GM12878 (cell line): ENCODE measurements around the gene CWC27. TPM values are rescaled to one million over a fixed set of nuclear protein-coding genes. Genes with fewer than 3 reads are reported as not detected.

Experiments
- ATAC-seq: fragments of 200-7000 bp; cut with Tn5 transposase; 3 replicates; pipeline ENCODE4 v1.9.1; 2020; ENCODE audit warnings: mild to moderate bottlenecking, moderate library complexity
- BruUV-seq: library from RNA; stranded (reverse); fragments of 400-500 nt; replicated peaks from 2 replicates; lab custom pipeline; 2021; lab: Mats Ljungman, UMichigan
- CTCF ChIA-PET: fragments of 300-600 bp; sonication (Branson Sonifier 250); formaldehyde crosslinking; extraction: SDS; loops from one replicate; lab custom pipeline; 2021; ENCODE audit warnings: inconsistent platforms; lab: Yijun Ruan, JAX
- POLR2A ChIA-PET: fragments of 350-600 bp; formaldehyde crosslinking; extraction: SDS; loops from one replicate; lab custom pipeline; 2021; ENCODE audit warnings: inconsistent platforms; lab: Charles Lee
- RAD21 ChIA-PET: fragments of 300-600 bp; sonication (Branson Sonifier 250); formaldehyde crosslinking; loops from one replicate; lab custom pipeline; 2023; ENCODE audit warnings: antibody characterized with exemption; ENCODE audit not compliant: unreplicated experiment; lab: Charles Lee
- SMC1A ChIA-PET: fragments of 300-600 bp; sonication (Branson Sonifier 250); formaldehyde crosslinking; loops from one replicate; lab custom pipeline; 2023; ENCODE audit not compliant: unreplicated experiment, uncharacterized antibody; lab: Charles Lee
- DNase-seq: peaks from one replicate; pipeline ENCODE4 v3.0.0-alpha.2; 2011; ENCODE audit warnings: low read depth, low spot score
- FAIRE-seq: peaks from 3 replicates; lab custom pipeline; 2011; peaks lifted over from hg19 to GRCh38; lab: Jason Lieb, UNC
- H2AFZ ChIP-seq: 2 replicates; pipeline ENCODE4 v1.6.0; 2011; ENCODE audit warnings: low read depth, low read length, control low read depth; ENCODE audit not compliant: control insufficient read depth
- H3K27ac ChIP-seq: 2 replicates; pipeline ENCODE4 v1.5.1; 2011; ENCODE audit warnings: control low read depth; ENCODE audit not compliant: control insufficient read depth, insufficient read depth
- H3K27me3 ChIP-seq, 2 experiments: replicated peaks in 1 of 2; 2 replicates each; pipeline versions ENCODE4 v1.6.0 to v1.6.1; 2011; ENCODE audit warnings: low read length in 1 of 2; ENCODE audit not compliant: control insufficient read depth in 2 of 2, insufficient read depth in 2 of 2
- H3K36me3 ChIP-seq, 2 experiments: 2 replicates each; pipeline ENCODE4 v1.5.1; 2011; ENCODE audit warnings: low read length in 1 of 2; ENCODE audit not compliant: control insufficient read depth in 2 of 2, insufficient read depth in 2 of 2
- H3K4me1 ChIP-seq: 2 replicates; pipeline ENCODE4 v1.6.1; 2011; ENCODE audit warnings: mild to moderate bottlenecking, low read length, moderate library complexity, mixed read lengths; ENCODE audit not compliant: control insufficient read depth, insufficient read depth
- H3K4me2 ChIP-seq: 2 replicates; pipeline ENCODE4 v1.6.0; 2011; ENCODE audit warnings: control low read depth; ENCODE audit not compliant: control insufficient read depth, insufficient read depth
- H3K4me3 ChIP-seq: fragments of 200-600 bp; sonication (generic); 2 replicates; pipeline ENCODE4 v1.5.1; 2016
- H3K79me2 ChIP-seq: 2 replicates; pipeline ENCODE4 v1.6.0; 2011; ENCODE audit warnings: low read length; ENCODE audit not compliant: control insufficient read depth, insufficient read depth
- H3K9ac ChIP-seq: 2 replicates; pipeline ENCODE4 v1.8.0; 2011; ENCODE audit warnings: low read length, control low read depth, mixed read lengths; ENCODE audit not compliant: control insufficient read depth, insufficient read depth
- H3K9me3 ChIP-seq: replicated peaks from 3 replicates; pipeline ENCODE4 v1.5.1; 2011; ENCODE audit warnings: mild to moderate bottlenecking, low read length; ENCODE audit not compliant: control insufficient read depth, insufficient read depth
- H4K20me1 ChIP-seq: 2 replicates; pipeline ENCODE4 v1.6.0; 2011; ENCODE audit not compliant: control insufficient read depth, insufficient read depth
- CHD1 ChIP-seq: IDR thresholded peaks from 2 replicates; pipeline ENCODE4 v1.6.1; 2012; ENCODE audit warnings: low read depth, low read length, improper control_type of control experiment
- CREB1 ChIP-seq: IDR thresholded peaks from 2 replicates; pipeline ENCODE4 v1.6.1; 2012; ENCODE audit warnings: low read depth, mild to moderate bottlenecking, inconsistent platforms
- EP300 ChIP-seq, 2 experiments: fragments of 150-350 bp in 1 of 2; IDR thresholded peaks; 2 replicates each; pipeline ENCODE4 v1.6.1; 2011 to 2012; ENCODE audit warnings: low read depth in 2 of 2, low read length in 2 of 2, borderline replicate concordance in 1 of 2, improper control_type of control experiment in 1 of 2, inconsistent platforms in 1 of 2; ENCODE audit not compliant: control insufficient read depth in 1 of 2
- EZH2 ChIP-seq: IDR thresholded peaks from 2 replicates; pipeline ENCODE4 v1.6.1; 2012; ENCODE audit warnings: low read depth, mild to moderate bottlenecking, control low read depth, inconsistent platforms, low read length, borderline replicate concordance; ENCODE audit not compliant: control insufficient read depth
- FOXM1 ChIP-seq: IDR thresholded peaks from 2 replicates; pipeline ENCODE4 v1.6.1; 2012; ENCODE audit warnings: low read depth, mild to moderate bottlenecking, inconsistent platforms, low read length, moderate library complexity
- HDAC2 ChIP-seq: fragments of 200-600 bp; sonication (generic); IDR thresholded peaks from 2 replicates; pipeline ENCODE4 v1.6.1; 2017
- HDAC6 ChIP-seq: fragments of 200-600 bp; sonication (generic); IDR thresholded peaks from one replicate; pipeline ENCODE4 v1.8.0; 2017; ENCODE audit warnings: antibody characterized with exemption; ENCODE audit not compliant: unreplicated experiment
- IKZF2 ChIP-seq, 2 experiments: fragments of 450-650 bp; IDR thresholded peaks; 2 replicates each; pipeline ENCODE4 v1.6.1; 2017; ENCODE audit warnings: mild to moderate bottlenecking in 2 of 2, moderate library complexity in 2 of 2
- KLF5 ChIP-seq: fragments of 450-650 bp; IDR thresholded peaks from 2 replicates; pipeline ENCODE4 v1.6.1; 2014; ENCODE audit warnings: mild to moderate bottlenecking; ENCODE audit not compliant: partially characterized antibody
- NFIC ChIP-seq: IDR thresholded peaks from 2 replicates; pipeline ENCODE4 v1.6.1; 2012; ENCODE audit warnings: low read depth, mild to moderate bottlenecking, inconsistent platforms, low read length, moderate library complexity
- SMAD5 ChIP-seq: IDR thresholded peaks from 2 replicates; pipeline ENCODE4 v1.6.1; 2016; ENCODE audit warnings: antibody characterized with exemption, low read depth
- TAF1 ChIP-seq: IDR thresholded peaks from 2 replicates; pipeline ENCODE4 v1.6.1; 2011; ENCODE audit warnings: mild to moderate bottlenecking, low read depth, low read length, borderline replicate concordance
- YBX1 ChIP-seq: fragments of 450-650 bp; IDR thresholded peaks from 2 replicates; pipeline ENCODE4 v1.6.1; 2016; ENCODE audit warnings: antibody characterized with exemption
- ZNF217 ChIP-seq: fragments of 450-650 bp; IDR thresholded peaks from 2 replicates; pipeline ENCODE4 v1.6.1; 2017; ENCODE audit warnings: antibody characterized with exemption, mild to moderate bottlenecking
- ZNF384 ChIP-seq: IDR thresholded peaks from 2 replicates; pipeline ENCODE4 v1.6.1; 2012; ENCODE audit warnings: low read depth, mild to moderate bottlenecking, low read length, improper control_type of control experiment, borderline replicate concordance
- ZNF622 ChIP-seq: fragments of 450-650 bp; IDR thresholded peaks from 2 replicates; pipeline ENCODE4 v1.6.1; 2017; ENCODE audit warnings: mild to moderate bottlenecking, inconsistent platforms
- ZSCAN29 ChIP-seq: fragments of 450-650 bp; IDR thresholded peaks from 2 replicates; pipeline ENCODE4 v1.6.1; 2017; ENCODE audit warnings: mild to moderate bottlenecking, moderate library complexity
- WGBS: methylation state at CpG from one replicate; pipeline ENCODE4 v1.1.6; 2016; ENCODE audit warnings: low lambda C conversion rate; ENCODE audit not compliant: insufficient replicate concordance, insufficient coverage; ENCODE audit errors: missing lambda C conversion rate; 5-methylcytosine and 5-hydroxymethylcytosine counted together
- in situ Hi-C: fragments of 300-500 bp; cut with MboI; formaldehyde crosslinking; loops from 9 replicates; pipeline ENCODE4 v1.14.3; 2018; ENCODE audit warnings: mixed read lengths
- intact Hi-C: fragments of 100-400 bp; cut with micrococcal nuclease; formaldehyde crosslinking; loops from one replicate; pipeline ENCODE4 v1.14.2; 2022; ENCODE audit not compliant: unreplicated experiment
- polyA plus RNA-seq, 11 experiments: library from polyadenylated mRNA; depleted of rRNA in 4 of 11; unstranded in 6 of 11; stranded (reverse) in 5 of 11; fragments of >200 nt; fragmentation: Nextera tagmentation in 4 of 11; fragmentation: Illumina TruSeq in 1 of 11; extraction: Ambion mirVana in 4 of 11; extraction: Trizol in 1 of 11; gene quantifications; 1 replicate in 1 of 11; 2 replicates in 10 of 11; pipeline versions ENCODE4 v1.2.1 to v1.2.3, GENCODE V29; 2011 to 2016; ENCODE audit warnings: inconsistent platforms in 2 of 11, missing spikeins in 2 of 11, low read depth in 1 of 11
- total RNA-seq, 4 experiments: library from RNA; depleted of rRNA in 3 of 4; stranded (reverse); fragments of >200 nt in 3 of 4; fragmentation: Illumina TruSeq in 1 of 4; extraction: Trizol in 1 of 4; gene quantifications; 2 replicates each; pipeline versions ENCODE4 v1.2.1 to v1.2.3, GENCODE V29; 2013 to 2021

Gene CWC27
- total and polyA plus RNA-seq, 10 of the 15 experiments (the other 5 are each of a cell fraction or from before 2014, with no cell fraction given), result 21.7 to 61.9 (median 47.0) TPM

DNA sequence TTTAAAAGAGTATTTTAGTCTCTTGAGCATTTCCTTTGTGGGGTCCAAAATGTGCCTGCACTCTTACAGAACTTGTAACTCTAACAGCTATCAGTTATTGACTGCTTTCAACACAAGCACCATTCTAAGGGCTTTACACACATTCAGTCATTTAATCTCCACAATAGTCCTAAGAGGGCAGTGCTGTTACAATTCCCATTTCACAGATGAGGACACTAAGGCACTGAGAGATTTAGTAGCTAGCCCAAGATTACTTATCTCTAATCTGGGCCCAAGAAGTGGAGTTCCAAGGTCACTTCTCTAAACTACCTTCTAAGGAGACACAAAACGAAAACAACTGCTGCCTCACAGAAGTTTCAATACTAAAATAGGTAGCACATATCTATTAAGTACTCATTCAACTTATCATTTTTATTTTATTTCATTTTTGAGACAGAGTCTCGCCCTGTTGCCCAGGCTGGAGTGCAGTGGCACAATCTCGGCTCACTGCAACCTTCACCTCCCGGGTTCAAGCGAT, 275.2 kb downstream of the CWC27 start:
- no peaks in the 10 kb centered on the region; the same call in 2 of the 3 replicates for H3K9me3 ChIP-seq
- no peak overlapping the region for H3K4me3 ChIP-seq
- ATAC-seq (peak; percentile 56), FAIRE-seq (no peak), DNase-seq (no peak)
- WGBS, result 64% methylated on average over 5 of the region's 5 CpGs
- intact Hi-C loops, result no loop called here
- ChIA-PET SMC1A (interaction anchor here (0.9 to 20.8 kb wide), 7 partner anchors 7 to 438 kb away, joined by 3 to 614 read pairs (median 6); partner anchors contain the start of gene ADAMTS6), CTCF (interaction anchor here (0.6 to 1.7 kb wide), 7 partner anchors 14 to 439 kb away, joined by 3 to 8 read pairs (median 3); no protein-coding TSS in a partner anchor), RAD21 (interaction anchor here (1.1 to 11.2 kb wide), 4 partner anchors 16 to 72 kb away, joined by 4 to 123 read pairs (median 64); no protein-coding TSS in a partner anchor), POLR2A (interaction anchor here (1.0 to 1.2 kb wide), 3 partner anchors 16 to 23 kb away, joined by 3 to 4 read pairs (median 3); no protein-coding TSS in a partner anchor)
- H4K20me1 ChIP-seq, result no peaks in the 10 kb centered on the region
- peak overlapping the region; percentile 55; the same call in 1 of the 2 replicates for H3K27ac ChIP-seq
- no TSS peak for BruUV-seq
- H3K4me1 ChIP-seq, result peaks cover 42% of the 10 kb centered on the region
- TF ChIP-seq IKZF2 (IDR thresholded peaks at IDR 0.05) (0 out of 4 replicates have a peak, but pooled peaks of 1 of the 2 experiments have one; percentile 26), TAF1 (no peak), YBX1 (no peak), ZNF217 (peak; percentile 75), ZNF622 (no peak)
- in situ Hi-C loops, result no loop called here
- peak overlapping the region; percentile 55 for H3K4me2 ChIP-seq
- no peaks in the 10 kb centered on the region for H3K27me3 ChIP-seq
- peak overlapping the region; percentile 59 for H2AFZ ChIP-seq
- no peaks in the 10 kb centered on the region for H3K79me2 ChIP-seq
- no peak overlapping the region for H3K9ac ChIP-seq
- no peaks in the 10 kb centered on the region for H3K36me3 ChIP-seq

DNA sequence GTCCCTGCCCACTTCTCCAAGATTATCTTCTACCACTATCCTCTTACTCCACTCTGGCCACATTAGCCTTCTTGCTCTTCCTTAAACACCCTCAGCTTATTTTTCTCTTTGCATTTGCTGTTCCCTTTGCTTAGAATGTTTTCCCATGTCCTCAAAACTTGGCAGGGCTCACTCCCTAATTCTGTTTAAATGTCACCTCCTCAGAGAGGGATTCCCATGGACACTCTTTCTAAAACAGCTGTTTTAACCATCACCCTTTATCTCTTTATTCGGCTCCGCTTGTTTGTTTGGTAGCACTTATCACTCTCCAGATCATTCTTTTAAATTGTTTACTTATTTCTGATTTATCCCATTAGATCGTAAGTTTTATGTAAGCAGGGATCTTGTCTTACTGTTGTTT, 278.5 kb downstream of the CWC27 start:
- DNase-seq, result no peak
- in situ Hi-C loops, result no loop called here
- no peaks in the 10 kb centered on the region for H3K79me2 ChIP-seq
- RAD21 ChIA-PET, result interaction anchor here (0.6 to 11.2 kb wide), 7 partner anchors 13 to 76 kb away, joined by 3 to 123 read pairs (median 10); no protein-coding TSS in a partner anchor
- CTCF ChIA-PET, result interaction anchor here (1.7 to 6.7 kb wide), 6 partner anchors 11 to 436 kb away, joined by 8 to 67 read pairs (median 16); partner anchors contain the start of gene ADAMTS6
- H2AFZ ChIP-seq, result no peak overlapping the region
- SMC1A ChIA-PET, result interaction anchor here (0.7 to 20.8 kb wide), 11 partner anchors 11 to 434 kb away, joined by 3 to 614 read pairs (median 13); partner anchors contain the start of gene ADAMTS6
- WGBS, result 94% methylated on average over 3 of the region's 3 CpGs
- intact Hi-C loops, result loop anchor here (5.0 kb wide), 1 partner anchor 435 kb away; the partner anchor contains the start of gene ADAMTS6
- H3K27ac ChIP-seq, result no peak overlapping the region; the same call in 1 of the 2 replicates
- H3K9ac ChIP-seq, result no peak overlapping the region
- no peaks in the 10 kb centered on the region for H4K20me1 ChIP-seq
- POLR2A ChIA-PET, result interaction anchor here (0.8 to 5.8 kb wide), 5 partner anchors 11 to 25 kb away, joined by 3 to 52 read pairs (median 37); no protein-coding TSS in a partner anchor
- no peak overlapping the region for H3K4me3 ChIP-seq
- ATAC-seq, result no peak
- peaks cover 5% of the 10 kb centered on the region; the same call in 2 of the 3 replicates for H3K9me3 ChIP-seq
- no peaks in the 10 kb centered on the region for H3K36me3 ChIP-seq
- no peak overlapping the region for H3K4me2 ChIP-seq
- no peaks in the 10 kb centered on the region for H3K27me3 ChIP-seq
- no peak for FAIRE-seq
- no TSS peak for BruUV-seq
- H3K4me1 ChIP-seq, result peaks cover 63% of the 10 kb centered on the region
- TF ChIP-seq ZNF622 (no peak), HDAC6 (no peak), NFIC (no peak), EZH2 (no peak), CREB1 (no peak), HDAC2 (no peak), EP300 (IDR thresholded peaks at IDR 0.05; ENCODE audit: borderline replicate concordance in 1 of 2, control insufficient read depth in 1 of 2, low read depth in 2 of 2, low read length in 2 of 2) (no peak), SMAD5 (no peak), CHD1 (no peak), ZNF384 (no peak), KLF5 (no peak), FOXM1 (no peak), ZSCAN29 (no peak), IKZF2 (IDR thresholded peaks at IDR 0.05) (no peak)
